Prostate gland (tissue), 2 donors: ENCODE data around the gene CDC37. TPM values are rescaled to one million over a fixed set of nuclear protein-coding genes. Genes with fewer than 3 reads are reported as not detected.

ENCODE experiments used
- DNase-seq: peaks from one replicate; pipeline ENCODE4 v3.0.0-alpha.2; 2019; ENCODE audit warnings: low spot score
- H3K27ac ChIP-seq, 2 donors: fragments of 200-600 bp; sonication (generic); 2 replicates each; pipeline ENCODE4 v1.5.1; 2017 to 2019
- H3K27me3 ChIP-seq: fragments of 200-600 bp; sonication (generic); replicated peaks from 2 replicates; pipeline ENCODE4 v1.5.1; 2019; ENCODE audit not compliant: insufficient read depth
- H3K36me3 ChIP-seq, 2 donors: fragments of 200-600 bp; sonication (generic); 1 replicate in 1 of 2; 2 replicates in 1 of 2; pipeline versions ENCODE4 v1.5.1 to v1.8.1; 2017 to 2019
- H3K4me1 ChIP-seq: fragments of 200-600 bp; sonication (generic); replicated peaks from 2 replicates; pipeline ENCODE4 v1.5.1; 2019
- H3K4me3 ChIP-seq, 2 donors: fragments of 200-600 bp; sonication (generic); 2 replicates each; pipeline ENCODE4 v1.5.1; 2017 to 2019
- H3K9me3 ChIP-seq: fragments of 200-600 bp; sonication (generic); 2 replicates; pipeline ENCODE4 v1.5.1; 2017
- CTCF ChIP-seq, 4 experiments: fragments of 200-600 bp in 2 of 4; fragments of 450-650 bp in 2 of 4; sonication (generic) in 2 of 4; IDR thresholded peaks; 1 replicate in 3 of 4; 2 replicates in 1 of 4; pipeline ENCODE4 v1.5.1; 2016 to 2019; ENCODE audit warnings: antibody characterized with exemption in 4 of 4, mild to moderate bottlenecking in 2 of 4, moderate library complexity in 2 of 4
- POLR2A ChIP-seq: fragments of 450-650 bp; IDR thresholded peaks from one replicate; pipeline ENCODE4 v1.6.1; 2016; ENCODE audit warnings: antibody characterized with exemption, mild to moderate bottlenecking
- POLR2AphosphoS5 ChIP-seq: sonication (generic); formaldehyde crosslinking; IDR thresholded peaks from one replicate; pipeline ENCODE4 v1.6.1; 2017; ENCODE audit warnings: antibody characterized with exemption
- WGBS: methylation state at CpG from one replicate; pipeline ENCODE4 v1.1.5; 2018; 5-methylcytosine and 5-hydroxymethylcytosine counted together
- intact Hi-C: fragments of 100-400 bp; cut with DNase I; formaldehyde crosslinking; loops from one replicate; pipeline ENCODE4 v1.14.2; 2022
- total RNA-seq, 2 donors: library from RNA; depleted of rRNA; stranded (reverse); fragments of >200 nt; gene quantifications; one replicate each; pipeline ENCODE4 v1.1.0, GENCODE V29; 2016

CDC37 gene
- total RNA-seq, 2 donors from 2014 or later, result 135 to 159 TPM

- TF ChIP-seq POLR2AphosphoS5 (no peak), CTCF (IDR thresholded peaks at IDR 0.05) (no peak), POLR2A (no peak)
- Histone ChIP-seq H3K9me3 (no peaks in the 10 kb centered on the region), H3K27me3 (no peaks in the 10 kb centered on the region), H3K4me3 (no peak overlapping the region), H3K36me3 (no peaks in the 10 kb centered on the region), H3K4me1 (no peaks in the 10 kb centered on the region), H3K27ac (no peak overlapping the region)
- WGBS, result 80% methylated on average over 5 of the region's 5 CpGs
- intact Hi-C loops, result no loop called here
- DNase-seq, result no peak
Measured at GRCh38 chr19:10439588-10439987, 36.2 kb upstream of the CDC37 start.

GRCh38 chr19:10433131-10433536, 29.8 kb upstream of the CDC37 start:
- H3K4me3 ChIP-seq, result no peak overlapping the region
- no peaks in the 10 kb centered on the region for H3K27me3 ChIP-seq
- DNase-seq, result no peak
- no peaks in the 10 kb centered on the region for H3K9me3 ChIP-seq
- peak overlapping the region in 1 of 2 donors; percentile 65 for H3K27ac ChIP-seq
- H3K36me3 ChIP-seq, result no peaks in the 10 kb centered on the region
- WGBS, result 88% methylated on average over 10 of the region's 10 CpGs
- TF ChIP-seq POLR2AphosphoS5, result no peak
- no peak for TF ChIP-seq CTCF (IDR thresholded peaks at IDR 0.05)
- TF ChIP-seq POLR2A, result no peak
- intact Hi-C loops, result no loop called here
- H3K4me1 ChIP-seq, result peaks cover 12% of the 10 kb centered on the region

- Histone ChIP-seq H3K36me3 (no peaks in the 10 kb centered on the region), H3K4me3 (peak overlapping the region; percentile 49 to 56), H3K4me1 (peaks cover 12% of the 10 kb centered on the region), H3K27ac (peak overlapping the region; percentile 33 to 65), H3K27me3 (no peaks in the 10 kb centered on the region), H3K9me3 (no peaks in the 10 kb centered on the region)
- no peak for DNase-seq
- 55% methylated on average over 2 of the region's 2 CpGs for whole genome bisulfite sequencing
- intact Hi-C loops, result no loop called here
- TF ChIP-seq CTCF (IDR thresholded peaks at IDR 0.05), result no peak
- TF ChIP-seq POLR2A, result no peak
- no peak for TF ChIP-seq POLR2AphosphoS5
Measured at GRCh38 chr19:10432736-10433130, 29.4 kb upstream of the CDC37 start.

- no peaks in the 10 kb centered on the region for H3K9me3 ChIP-seq
- DNase-seq, result peak; percentile 41
- H3K4me3 ChIP-seq, result peak overlapping the region; percentile 49 to 56
- H3K36me3 ChIP-seq, result no peaks in the 10 kb centered on the region
- H3K27ac ChIP-seq, result peak overlapping the region; percentile 56 to 65
- no peaks in the 10 kb centered on the region for H3K27me3 ChIP-seq
- 3% methylated on average over 34 of the region's 64 CpGs for WGBS
- no peak for TF ChIP-seq POLR2A
- TF ChIP-seq POLR2AphosphoS5, result no peak
- no peak for TF ChIP-seq CTCF (IDR thresholded peaks at IDR 0.05)
- peaks cover 12% of the 10 kb centered on the region for H3K4me1 ChIP-seq
- intact Hi-C loops, result no loop called here
Measured at GRCh38 chr19:10431943-10432735, 28.8 kb upstream of the CDC37 start.
